K562 (cell line): ENCODE results near the gene P3H1. TPM values are rescaled to one million over a fixed set of nuclear protein-coding genes. Genes with fewer than 3 reads are reported as not detected.
A peak's percentile ranks its signal among the peaks of the same experiment; 100 is the strongest.

Experiments
- ATAC-seq: fragments of 200-7000 bp; cut with Tn5 transposase; 3 replicates; pipeline ENCODE4 v1.9.1; 2020; ENCODE audit warnings: moderate library complexity
- BruUV-seq: library from RNA; stranded (reverse); fragments of 400-500 nt; replicated peaks from 2 replicates; lab custom pipeline; 2021; lab: Mats Ljungman, UMichigan
- CTCF ChIA-PET: fragments of 300-600 bp; formaldehyde crosslinking; extraction: SDS; loops from one replicate; lab custom pipeline; 2021; ENCODE audit warnings: low intra/inter-chr PET ratio; lab: Yijun Ruan, JAX
- POLR2A ChIA-PET: fragments of 300-600, 350-650 bp; sonication (Branson Sonifier 250); formaldehyde crosslinking; extraction: SDS; loops from one replicate; lab custom pipeline; 2021; ENCODE audit warnings: antibody characterized with exemption, inconsistent platforms; lab: Yijun Ruan, JAX
- DNase-seq, 4 experiments: peaks; one replicate each; pipeline versions ENCODE4 v3.0.0 to v3.0.0-alpha.2; 2011 to 2018; ENCODE audit warnings: low spot score in 3 of 4, mixed read lengths in 3 of 4; ENCODE audit errors: extremely low read depth in 1 of 4
- FAIRE-seq: peaks from 2 replicates; lab custom pipeline; 2011; peaks lifted over from hg19 to GRCh38; lab: Jason Lieb, UNC
- H2AFZ ChIP-seq: 2 replicates; pipeline ENCODE4 v1.6.0; 2011; ENCODE audit warnings: low read depth, low read length, control low read depth, inconsistent platforms
- H3K27ac ChIP-seq: fragments of 200-600 bp; 3 replicates; pipeline ENCODE4 v1.8.0; 2011; ENCODE audit warnings: low read depth, mild to moderate bottlenecking, control low read depth, inconsistent platforms, low read length, moderate library complexity, mixed read lengths; ENCODE audit errors: extremely low read depth
- H3K27me3 ChIP-seq, 2 experiments: fragments of 300-600 bp in 1 of 2; 2 replicates in 1 of 2; 3 replicates in 1 of 2; pipeline versions ENCODE4 v1.6.0 to v1.8.0; 2011; ENCODE audit warnings: inconsistent platforms in 2 of 2, low read length in 2 of 2, mild to moderate bottlenecking in 1 of 2, mixed read lengths in 1 of 2, moderate library complexity in 1 of 2; ENCODE audit not compliant: control insufficient read depth in 2 of 2, insufficient read depth in 2 of 2
- H3K36me3 ChIP-seq: fragments of 300-600 bp; 3 replicates; pipeline ENCODE4 v1.8.0; 2011; ENCODE audit warnings: mild to moderate bottlenecking, low read length, inconsistent platforms; ENCODE audit not compliant: control insufficient read depth, insufficient read depth
- H3K4me1 ChIP-seq, 2 experiments: fragments of 200-600 bp in 1 of 2; replicated peaks in 1 of 2; 2 replicates in 1 of 2; 3 replicates in 1 of 2; pipeline versions ENCODE4 v1.5.1 to v1.8.0; 2011; ENCODE audit warnings: inconsistent platforms in 2 of 2, low read length in 2 of 2, mild to moderate bottlenecking in 1 of 2, mixed read lengths in 1 of 2, moderate library complexity in 1 of 2; ENCODE audit not compliant: control insufficient read depth in 2 of 2, insufficient read depth in 2 of 2
- H3K4me2 ChIP-seq: 2 replicates; pipeline ENCODE4 v1.6.1; 2011; ENCODE audit warnings: low read length, control low read depth, inconsistent platforms, mixed read lengths; ENCODE audit not compliant: insufficient read depth
- H3K4me3 ChIP-seq: fragments of 200-600 bp; sonication (generic), shearing (Covaris generic); 2 replicates; pipeline ENCODE4 v1.5.1; 2016; ENCODE audit warnings: control low read depth, inconsistent platforms
- H3K79me2 ChIP-seq: fragments of 200-600 bp; 3 replicates; pipeline ENCODE4 v1.8.0; 2011; ENCODE audit warnings: low read length, inconsistent platforms; ENCODE audit not compliant: control insufficient read depth, insufficient read depth
- H3K9ac ChIP-seq, 2 experiments: 2 replicates each; pipeline versions ENCODE4 v1.6.0 to v1.6.1; 2011; ENCODE audit warnings: low read depth in 2 of 2, low read length in 2 of 2, control low read depth in 1 of 2, inconsistent platforms in 1 of 2, mild to moderate bottlenecking in 1 of 2, mixed read lengths in 1 of 2; ENCODE audit not compliant: insufficient read depth in 1 of 2
- H3K9me1 ChIP-seq: one replicate; pipeline ENCODE4 v1.6.0; 2011; ENCODE audit warnings: inconsistent platforms, mild to moderate bottlenecking, low read length, moderate library complexity; ENCODE audit not compliant: control insufficient read depth, insufficient read depth
- H3K9me3 ChIP-seq: replicated peaks from 2 replicates; pipeline ENCODE4 v1.5.1; 2011; ENCODE audit warnings: low read depth, low read length, inconsistent platforms; ENCODE audit not compliant: control insufficient read depth, insufficient read depth
- H4K20me1 ChIP-seq: replicated peaks from 2 replicates; pipeline ENCODE4 v1.6.1; 2011; ENCODE audit warnings: low read length, inconsistent platforms, mixed read lengths; ENCODE audit not compliant: control insufficient read depth, insufficient read depth
- CBX1 ChIP-seq: sonication (generic); IDR thresholded peaks from 2 replicates; pipeline ENCODE4 v1.6.1; 2016; ENCODE audit warnings: antibody characterized with exemption, low read depth, mild to moderate bottlenecking
- CHD1 ChIP-seq: fragments of 200-600 bp; sonication (generic); IDR thresholded peaks from one replicate; pipeline ENCODE4 v1.6.1; 2012; ENCODE audit warnings: mild to moderate bottlenecking, moderate library complexity, low read length, inconsistent platforms
- ELF1 ChIP-seq: fragments of 200-800 bp; sonication (Bioruptor generic); IDR thresholded peaks from 2 replicates; pipeline ENCODE4 v1.6.1; 2016; ENCODE audit warnings: missing genetic modification characterization, missing compliant biosample characterization
- FOSL1 ChIP-seq: fragments of 200-800 bp; sonication (Bioruptor generic); conservative IDR thresholded peaks from 2 replicates; pipeline ENCODE4 v1.6.1; 2016; ENCODE audit warnings: missing genetic modification characterization, missing compliant biosample characterization
- FOXK1 ChIP-seq: sonication (generic); formaldehyde crosslinking; IDR thresholded peaks from 2 replicates; pipeline ENCODE4 v1.8.0; 2022; ENCODE audit warnings: missing genetic modification reagents, mild to moderate bottlenecking, borderline replicate concordance
- HDAC1 ChIP-seq, 2 experiments: fragments of 450-650 bp; IDR thresholded peaks; 2 replicates each; pipeline ENCODE4 v1.6.1; 2016 to 2017; ENCODE audit warnings: inconsistent platforms in 1 of 2, mild to moderate bottlenecking in 1 of 2, moderate library complexity in 1 of 2
- RBFOX2 ChIP-seq: fragments of 200-400 bp; formaldehyde crosslinking; IDR thresholded peaks from 2 replicates; pipeline ENCODE4 v1.6.1; 2017; ENCODE audit warnings: low read depth, mild to moderate bottlenecking, low read length, moderate library complexity
- ZC3H8 ChIP-seq: fragments of 450-650 bp; IDR thresholded peaks from 2 replicates; pipeline ENCODE4 v1.6.1; 2017
- WGBS: fragments of 100-300 bp; shearing (Covaris generic); methylation state at CpG from one replicate; pipeline ENCODE4 v1.1.6; 2016; ENCODE audit warnings: low coverage, mixed read lengths; ENCODE audit not compliant: insufficient coverage; ENCODE audit errors: missing lambda C conversion rate; 5-methylcytosine and 5-hydroxymethylcytosine counted together
- in situ Hi-C: fragments of 300-500 bp; cut with MboI; formaldehyde crosslinking; loops from 4 replicates; pipeline ENCODE4 v1.15.0; 2018; ENCODE audit warnings: inconsistent platforms, mixed read lengths
- intact Hi-C: fragments of 100-400 bp; cut with micrococcal nuclease; formaldehyde crosslinking; loops from 2 replicates; pipeline ENCODE4 v1.14.2; 2022
- polyA plus RNA-seq, 8 experiments: library from polyadenylated mRNA; depleted of rRNA in 4 of 8; stranded (reverse) in 5 of 8; unstranded in 3 of 8; fragments of >200 nt; fragmentation: Nextera tagmentation in 2 of 8; fragmentation: Illumina TruSeq in 1 of 8; extraction: Ambion mirVana in 2 of 8; extraction: Trizol in 1 of 8; gene quantifications; 2 replicates each; pipeline versions ENCODE4 v1.2.1 to v1.2.3, GENCODE V29; 2011 to 2014; ENCODE audit warnings: inconsistent platforms in 1 of 8, missing spikeins in 1 of 8
- total RNA-seq, 7 experiments: library from RNA; depleted of rRNA in 6 of 7; stranded (reverse); fragments of >200 nt in 6 of 7; fragmentation: Illumina TruSeq in 2 of 7; extraction: Trizol in 2 of 7; gene quantifications; 2 replicates each; pipeline versions ENCODE4 v1.2.1 to v1.2.3, GENCODE V29; 2011 to 2021; ENCODE audit warnings: low replicate concordance in 1 of 7
- TF ChIP-seq, protein P1 (sequence below), 2 experiments: fragments of 450-650 bp; formaldehyde crosslinking in 1 of 2; IDR thresholded peaks; 2 replicates each; pipeline versions ENCODE4 v1.4.0 to v1.6.1; 2014 to 2020; ENCODE audit warnings: mild to moderate bottlenecking in 2 of 2, borderline replicate concordance in 1 of 2, low read depth in 1 of 2

The P3H1 gene
- total and polyA plus RNA-seq, 9 of the 15 experiments (the other 6 are each of a cell fraction or from before 2014, with no cell fraction given), result 1.7 to 81.7 (median 45.7) TPM

DNA sequence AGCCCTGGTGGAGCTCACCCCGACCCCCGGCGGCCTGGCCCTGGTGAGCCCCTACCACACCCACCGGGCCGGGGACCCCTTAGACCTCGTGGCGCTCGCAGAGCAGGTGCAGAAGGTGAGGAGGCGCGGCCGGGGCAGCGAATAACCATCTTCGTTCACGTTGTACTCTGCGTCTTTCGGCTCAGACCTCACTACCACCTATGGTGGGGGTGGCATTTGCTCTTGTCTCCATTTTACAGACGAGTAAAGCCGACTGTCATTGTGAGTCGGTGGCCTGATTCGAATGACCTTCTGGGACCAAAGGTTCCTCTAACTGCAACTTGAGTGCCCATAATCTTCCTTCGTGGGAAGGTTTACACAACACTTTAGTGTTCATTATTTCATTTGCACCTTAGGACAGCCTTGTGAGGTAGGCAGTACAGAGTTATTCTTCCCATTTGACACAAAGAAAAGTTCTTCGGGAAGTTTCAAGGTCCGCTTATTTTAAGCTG is 727 bp upstream of the P3H1 start (continued):
- TF ChIP-seq CBX1 (peak; percentile 8; the same call in 1 of the 2 replicates), RBFOX2 (peak; percentile 60; the same call in 1 of the 2 replicates), ZC3H8 (no peak), CHD1 (no peak), FOSL1 (0 out of 2 replicates have a peak, but pooled peaks have one; percentile 38), HDAC1 (IDR thresholded peaks at IDR 0.05) (peak in 1 of 2 experiments; percentile 90; a peak in 1 of 4 replicates)

DNA sequence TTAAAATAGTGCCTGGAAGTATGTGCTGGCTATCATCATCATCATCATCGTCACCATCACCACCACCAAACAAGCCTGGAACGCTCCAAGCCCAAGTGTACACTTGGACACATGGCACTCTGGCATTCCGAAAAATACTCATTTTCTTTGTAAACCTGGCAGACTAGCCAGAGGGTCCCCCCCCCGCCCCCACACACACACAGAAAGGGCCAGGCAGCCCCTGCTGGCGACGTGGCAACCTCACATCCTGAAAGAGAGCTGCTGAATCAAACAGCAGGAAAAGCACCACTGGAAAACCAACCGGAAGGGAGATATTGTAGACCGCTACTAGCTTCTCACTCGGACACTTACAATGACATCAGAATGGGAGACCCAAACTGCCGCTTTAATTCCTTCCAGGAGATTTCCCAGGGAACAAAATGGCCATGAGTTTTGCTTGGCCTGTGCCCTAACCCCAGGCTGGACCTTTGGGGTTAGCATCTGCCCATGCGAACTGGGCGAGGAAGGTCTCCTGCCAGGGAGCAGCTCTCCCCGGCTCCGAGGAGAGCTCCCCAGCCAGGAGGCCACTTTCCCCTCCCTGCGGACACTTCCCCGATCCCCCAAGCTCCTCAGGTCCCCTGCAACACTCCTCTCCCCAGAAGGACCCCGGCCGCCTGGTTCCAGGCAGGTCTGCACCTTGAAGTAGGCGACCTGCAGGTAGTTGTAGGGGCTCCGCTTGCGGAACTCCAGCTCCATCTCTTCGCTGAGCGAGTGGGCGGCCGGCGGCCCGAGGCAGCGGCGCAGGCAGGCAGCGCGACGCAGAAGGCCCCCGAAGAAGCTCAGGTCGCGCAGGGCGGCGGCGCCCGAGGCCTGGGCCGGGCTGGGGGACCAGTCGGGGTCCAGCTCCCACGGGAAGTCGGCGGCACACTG is 742 bp downstream of the P3H1 start:
- Histone ChIP-seq H2AFZ (peak overlapping the region; percentile 93), H3K27me3 (no peaks in the 10 kb centered on the region), H3K79me2 (peaks cover 62% of the 10 kb centered on the region), H3K4me1 (peaks cover 12 to 24% of the 10 kb centered on the region in 2 experiments; a peak in 3 of 5 replicates), H3K9ac (peak overlapping the region; percentile 69 to 99), H3K9me1 (no peaks in the 10 kb centered on the region), H3K9me3 (no peaks in the 10 kb centered on the region), H4K20me1 (peaks cover 15% of the 10 kb centered on the region), H3K27ac (peak overlapping the region; percentile 68), H3K36me3 (peaks cover 27% of the 10 kb centered on the region), H3K4me3 (peak overlapping the region; percentile 76), H3K4me2 (peak overlapping the region; percentile 100)
- ChIA-PET CTCF (no interaction called here), POLR2A (interaction anchor here (0.6 to 3.5 kb wide), 30 partner anchors 8 to 754 kb away, joined by 3 to 20 read pairs (median 4); partner anchors contain the start of genes CDC20 and YBX1)
- ATAC-seq (peak; percentile 52), DNase-seq (peak; percentile 44 to 80 (median 54)), FAIRE-seq (peak; percentile 76)
- intact Hi-C loops, result loop anchor here (2.0 to 5.0 kb wide), 4 partner anchors 61 to 187 kb away; partner anchors contain the start of genes YBX1 and ZNF691
- in situ Hi-C loops, result no loop called here
- WGBS, result under 1% methylated on average over 37 of the region's 44 CpGs
- BruUV-seq, result TSS peak; percentile 69
- TF ChIP-seq FOXK1 (CRISPR knock-in tag), result peak; percentile 72; the same call in 1 of the 2 replicates
- TF ChIP-seq ELF1 (tag), result peak; percentile 62
- TF ChIP-seq, protein P1, sequence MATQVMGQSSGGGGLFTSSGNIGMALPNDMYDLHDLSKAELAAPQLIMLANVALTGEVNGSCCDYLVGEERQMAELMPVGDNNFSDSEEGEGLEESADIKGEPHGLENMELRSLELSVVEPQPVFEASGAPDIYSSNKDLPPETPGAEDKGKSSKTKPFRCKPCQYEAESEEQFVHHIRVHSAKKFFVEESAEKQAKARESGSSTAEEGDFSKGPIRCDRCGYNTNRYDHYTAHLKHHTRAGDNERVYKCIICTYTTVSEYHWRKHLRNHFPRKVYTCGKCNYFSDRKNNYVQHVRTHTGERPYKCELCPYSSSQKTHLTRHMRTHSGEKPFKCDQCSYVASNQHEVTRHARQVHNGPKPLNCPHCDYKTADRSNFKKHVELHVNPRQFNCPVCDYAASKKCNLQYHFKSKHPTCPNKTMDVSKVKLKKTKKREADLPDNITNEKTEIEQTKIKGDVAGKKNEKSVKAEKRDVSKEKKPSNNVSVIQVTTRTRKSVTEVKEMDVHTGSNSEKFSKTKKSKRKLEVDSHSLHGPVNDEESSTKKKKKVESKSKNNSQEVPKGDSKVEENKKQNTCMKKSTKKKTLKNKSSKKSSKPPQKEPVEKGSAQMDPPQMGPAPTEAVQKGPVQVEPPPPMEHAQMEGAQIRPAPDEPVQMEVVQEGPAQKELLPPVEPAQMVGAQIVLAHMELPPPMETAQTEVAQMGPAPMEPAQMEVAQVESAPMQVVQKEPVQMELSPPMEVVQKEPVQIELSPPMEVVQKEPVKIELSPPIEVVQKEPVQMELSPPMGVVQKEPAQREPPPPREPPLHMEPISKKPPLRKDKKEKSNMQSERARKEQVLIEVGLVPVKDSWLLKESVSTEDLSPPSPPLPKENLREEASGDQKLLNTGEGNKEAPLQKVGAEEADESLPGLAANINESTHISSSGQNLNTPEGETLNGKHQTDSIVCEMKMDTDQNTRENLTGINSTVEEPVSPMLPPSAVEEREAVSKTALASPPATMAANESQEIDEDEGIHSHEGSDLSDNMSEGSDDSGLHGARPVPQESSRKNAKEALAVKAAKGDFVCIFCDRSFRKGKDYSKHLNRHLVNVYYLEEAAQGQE (IDR thresholded peaks at IDR 0.05; ENCODE audit: borderline replicate concordance), result peak; percentile 16; the same call in 1 of the 2 replicates
- TF ChIP-seq, protein P1 (CRISPR knock-in tag; IDR thresholded peaks at IDR 0.05; ENCODE audit: low read depth), result no peak
